B cell (primary cell): ENCODE measurements around the gene STAG1. TPM values are rescaled to one million over a fixed set of nuclear protein-coding genes. Genes with fewer than 3 reads are reported as not detected.

Experiments
- ATAC-seq: fragments of 200-7000 bp; cut with Tn5 transposase; one replicate; pipeline ENCODE4 v1.10.0; 2021; ENCODE audit warnings: low read depth, mild to moderate bottlenecking, moderate number of reproducible peaks, moderate library complexity
- CTCF ChIA-PET: fragments of 350-600 bp; sonication (Branson Sonifier 250); formaldehyde crosslinking; loops from one replicate; lab custom pipeline; 2021; ENCODE audit warnings: antibody characterized with exemption, inconsistent platforms; lab: Charles Lee
- POLR2A ChIA-PET: fragments of 350-600 bp; sonication (Branson Sonifier 250); formaldehyde crosslinking; loops from one replicate; lab custom pipeline; 2021; ENCODE audit warnings: antibody characterized with exemption; lab: Charles Lee
- DNase-seq: peaks from one replicate; pipeline ENCODE4 v3.0.0; 2013
- H2AFZ ChIP-seq: 2 replicates; pipeline ENCODE4 v1.6.1; 2012; ENCODE audit warnings: mild to moderate bottlenecking, low read depth, low read length; ENCODE audit not compliant: insufficient read depth, poor library complexity, severe bottlenecking
- H3K27ac ChIP-seq, 2 donors: 1 replicate in 1 of 2; 2 replicates in 1 of 2; pipeline ENCODE4 v1.5.1; 2012 to 2013; ENCODE audit warnings: low read length in 2 of 2, mild to moderate bottlenecking in 2 of 2, moderate library complexity in 1 of 2
- H3K27me3 ChIP-seq, 4 experiments: fragments of 200-600 bp in 1 of 4; sonication (generic) in 1 of 4; replicated peaks in 1 of 4; 1 replicate in 2 of 4; 2 replicates in 2 of 4; pipeline versions ENCODE4 v1.6.1 to v1.7.0; 2013 to 2016; ENCODE audit warnings: low read length in 3 of 4, mild to moderate bottlenecking in 2 of 4, mixed read lengths in 1 of 4, moderate library complexity in 1 of 4; ENCODE audit not compliant: insufficient read depth in 4 of 4, control insufficient read depth in 3 of 4; ENCODE audit errors: control extremely low read depth in 1 of 4
- H3K36me3 ChIP-seq, 2 experiments: replicated peaks in 1 of 2; 1 replicate in 1 of 2; 2 replicates in 1 of 2; pipeline versions ENCODE4 v1.6.1 to v1.7.1; 2013; ENCODE audit warnings: low read length in 1 of 2; ENCODE audit not compliant: insufficient read depth in 2 of 2, control insufficient read depth in 1 of 2; ENCODE audit errors: control extremely low read depth in 1 of 2, extremely low read depth in 1 of 2
- H3K4me1 ChIP-seq, 2 donors: fragments of 200-600 bp in 1 of 2; sonication (generic) in 1 of 2; 1 replicate in 1 of 2; 2 replicates in 1 of 2; pipeline versions ENCODE4 v1.5.1 to v1.6.1; 2013 to 2017; ENCODE audit warnings: low read length in 2 of 2; ENCODE audit not compliant: control insufficient read depth in 2 of 2, insufficient read depth in 2 of 2
- H3K4me2 ChIP-seq: replicated peaks from 2 replicates; pipeline ENCODE3; 2012; ENCODE audit warnings: mild to moderate bottlenecking, low read depth, low read length; ENCODE audit not compliant: poor library complexity, severe bottlenecking
- H3K4me3 ChIP-seq, 5 experiments: fragments of 200-600 bp in 1 of 5; sonication (generic) in 1 of 5; 1 replicate in 3 of 5; 2 replicates in 2 of 5; pipeline versions ENCODE4 v1.5.1 to v1.7.0; 2011 to 2016; ENCODE audit warnings: low read length in 4 of 5, mild to moderate bottlenecking in 4 of 5, low read depth in 2 of 5, control low read depth in 1 of 5, moderate library complexity in 1 of 5; ENCODE audit not compliant: insufficient read depth in 1 of 5; ENCODE audit errors: control extremely low read depth in 1 of 5, extremely low read depth in 1 of 5
- H3K79me2 ChIP-seq: fragments of 200-600 bp; sonication (generic); one replicate; pipeline ENCODE4 v1.6.0; 2016; ENCODE audit warnings: low read length; ENCODE audit not compliant: control insufficient read depth, insufficient read depth
- H3K9ac ChIP-seq: fragments of 200-600 bp; sonication (generic); 2 replicates; pipeline ENCODE4 v1.6.1; 2017; ENCODE audit warnings: mild to moderate bottlenecking, low read length, moderate library complexity
- H3K9me3 ChIP-seq, 3 donors: one replicate each; pipeline versions ENCODE4 v1.6.1 to v1.7.1; 2013; ENCODE audit warnings: low read length in 2 of 3; ENCODE audit not compliant: control insufficient read depth in 2 of 3, insufficient read depth in 1 of 3; ENCODE audit errors: control extremely low read depth in 1 of 3
- H4K20me1 ChIP-seq: 2 replicates; pipeline ENCODE4 v1.6.0; 2012; ENCODE audit warnings: mild to moderate bottlenecking, low read length; ENCODE audit not compliant: insufficient read depth, control insufficient read depth, poor library complexity, severe bottlenecking
- H3K27ac Mint-ChIP-seq: one replicate; pipeline ENCODE4 v1.8.0; 2021; ENCODE audit warnings: mixed read lengths
- H3K27me3 Mint-ChIP-seq: one replicate; pipeline ENCODE4 v1.8.0; 2021; ENCODE audit warnings: mixed read lengths
- H3K4me1 Mint-ChIP-seq: one replicate; pipeline ENCODE4 v1.8.0; 2021; ENCODE audit warnings: mixed read lengths
- H3K4me3 Mint-ChIP-seq: one replicate; pipeline ENCODE4 v1.8.0; 2021; ENCODE audit warnings: mixed read lengths
- H3K9me3 Mint-ChIP-seq: one replicate; pipeline ENCODE4 v1.8.0; 2022; ENCODE audit warnings: mixed read lengths; ENCODE audit not compliant: insufficient read depth
- CTCF ChIP-seq: fragments of 200-600 bp; IDR thresholded peaks from one replicate; pipeline ENCODE4 v1.8.0; 2022; ENCODE audit warnings: antibody characterized with exemption, mild to moderate bottlenecking
- EZH2 ChIP-seq: IDR thresholded peaks from 2 replicates; pipeline ENCODE4 v1.6.1; 2012; ENCODE audit warnings: borderline replicate concordance, low read depth, mild to moderate bottlenecking, moderate library complexity, low read length; ENCODE audit not compliant: insufficient read depth, poor library complexity, severe bottlenecking
- WGBS: methylation state at CpG from one replicate; pipeline ENCODE4 v1.1.5; 2013; ENCODE audit warnings: missing lambda C conversion rate; ENCODE audit not compliant: insufficient coverage; 5-methylcytosine and 5-hydroxymethylcytosine counted together
- intact Hi-C: fragments of 100-400 bp; cut with micrococcal nuclease; formaldehyde crosslinking; loops from one replicate; pipeline ENCODE4 v1.10.0; 2022
- polyA plus RNA-seq: library from polyadenylated mRNA; depleted of rRNA; stranded (reverse); fragments of >200 nt; gene quantifications from 2 replicates; pipeline ENCODE4 v1.2.3, GENCODE V29; 2012
- total RNA-seq, 2 donors: library from RNA; stranded (reverse); fragments of 120-200 nt in 1 of 2; gene quantifications; 1 replicate in 1 of 2; 2 replicates in 1 of 2; pipeline versions ENCODE4 v1.2.3 to v1.2.4, GENCODE V29; 2013 to 2022

Gene STAG1
- total and polyA plus RNA-seq, 2 donors (not counting 1 experiment from before 2014, with no cell fraction given): 9.2 to 77.0 TPM

DNA sequence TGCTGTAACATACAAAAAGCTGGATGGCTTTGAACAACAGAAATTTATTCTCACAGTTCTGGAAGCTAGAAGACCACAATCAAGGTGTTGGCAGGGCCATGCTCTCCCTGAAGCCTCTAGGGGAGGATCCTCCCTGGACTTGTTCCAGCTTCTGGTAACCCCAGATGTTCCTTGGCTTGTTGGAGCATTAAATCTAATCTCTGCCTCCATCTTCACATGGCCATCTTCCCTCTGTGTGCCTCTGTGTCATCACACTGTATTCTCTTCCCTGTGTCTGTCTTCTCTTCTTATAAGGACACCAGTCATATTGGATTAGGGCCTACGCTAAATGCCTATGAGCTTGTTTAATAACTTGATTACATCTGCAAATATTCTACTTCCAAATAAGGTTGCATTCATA lies 109.5 kb downstream of the STAG1 start:
- peaks cover 28% of the 10 kb centered on the region for H3K4me1 Mint-ChIP-seq
- CTCF ChIA-PET: no interaction called here
- Histone ChIP-seq H2AFZ (no peak overlapping the region), H3K27ac (no peak overlapping the region), H3K4me2 (no peak overlapping the region), H3K27me3 (no peaks in the 10 kb centered on the region), H3K4me3 (no peak overlapping the region), H3K4me1 (peaks cover 6 to 14% of the 10 kb centered on the region in 2 donors), H3K9me3 (peaks cover 0 to 9% (median 0%) of the 10 kb centered on the region in 3 donors), H3K9ac (no peak overlapping the region), H4K20me1 (peaks cover 53% of the 10 kb centered on the region), H3K36me3 (no peaks in the 10 kb centered on the region), H3K79me2 (peaks cover 95% of the 10 kb centered on the region)
- TF ChIP-seq CTCF (no peak), EZH2 (no peak)
- H3K27me3 Mint-ChIP-seq: no peaks in the 10 kb centered on the region
- no peak overlapping the region for H3K4me3 Mint-ChIP-seq
- ATAC-seq (no peak), DNase-seq (no peak)
- no peak overlapping the region for H3K27ac Mint-ChIP-seq
- no CpG with 5 or more reads among the region's 1 CpG for WGBS
- intact Hi-C loops: no loop called here
- POLR2A ChIA-PET: no interaction called here
- H3K9me3 Mint-ChIP-seq: no peaks in the 10 kb centered on the region

DNA sequence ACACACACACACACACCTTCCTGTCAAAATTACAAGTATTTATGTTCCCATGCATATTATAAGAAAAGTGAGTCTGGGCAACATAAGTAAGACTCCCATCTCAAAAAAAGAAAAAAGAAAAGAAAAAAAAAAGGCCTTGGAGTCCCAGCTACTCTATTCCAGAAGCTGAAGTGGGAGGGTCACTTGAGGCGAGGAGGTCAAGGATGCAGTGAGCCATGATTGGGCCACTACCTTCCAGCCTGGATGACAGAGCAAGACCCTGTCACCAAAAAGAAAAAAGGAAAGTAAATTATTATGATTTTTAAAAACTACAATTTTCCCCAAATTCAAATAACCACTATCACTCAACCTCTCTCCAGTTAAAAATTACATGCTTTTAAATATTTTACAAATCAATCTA lies 113.1 kb downstream of the STAG1 start:
- H3K79me2 ChIP-seq: peaks cover 94% of the 10 kb centered on the region

More for the DNA sequence above, 113.1 kb downstream of the STAG1 start:
- Mint-ChIP-seq H3K9me3 (peaks cover 4% of the 10 kb centered on the region), H3K4me3 (no peak overlapping the region), H3K27me3 (no peaks in the 10 kb centered on the region), H3K4me1 (peaks cover 32% of the 10 kb centered on the region), H3K27ac (no peak overlapping the region)
- DNase-seq (no peak), ATAC-seq (no peak)
- no peaks in the 10 kb centered on the region for H3K27me3 ChIP-seq
- no peak overlapping the region for H3K4me2 ChIP-seq
- no peak for TF ChIP-seq EZH2
- TF ChIP-seq CTCF: no peak
- peaks cover 0 to 11% (median 0%) of the 10 kb centered on the region in 3 donors for H3K9me3 ChIP-seq
- no peak overlapping the region for H3K27ac ChIP-seq
- no peaks in the 10 kb centered on the region for H3K4me1 ChIP-seq
- POLR2A ChIA-PET: interaction anchor here (0.6 kb wide), 1 partner anchor 27 kb away, joined by 4 read pairs; no protein-coding TSS in a partner anchor
- H2AFZ ChIP-seq: no peak overlapping the region
- CTCF ChIA-PET: interaction anchor here (0.7 to 1.5 kb wide), 2 partner anchors 113 to 185 kb away, joined by 3 to 4 read pairs; partner anchors contain the start of gene STAG1
- H4K20me1 ChIP-seq: peaks cover 54% of the 10 kb centered on the region
- H3K4me3 ChIP-seq: no peak overlapping the region
- WGBS: no CpG with 5 or more reads among the region's 1 CpG
- H3K36me3 ChIP-seq: no peaks in the 10 kb centered on the region
- intact Hi-C loops: no loop called here
- H3K9ac ChIP-seq: no peak overlapping the region
